Brain microvascular endothelial cell (primary cell): Measurements from ENCODE around the gene PPIL6.

Experiments
- DNase-seq: peaks from one replicate; pipeline ENCODE4 v3.0.0-alpha.2; 2020
- H3K27ac ChIP-seq: fragments of 250-450 bp; sonication (Bioruptor Pico); 2 replicates; pipeline ENCODE4 v1.5.1; 2020; ENCODE audit warnings: mild to moderate bottlenecking, moderate library complexity
- H3K27me3 ChIP-seq: fragments of 250-450 bp; sonication (Bioruptor Pico); replicated peaks from 2 replicates; pipeline ENCODE4 v1.5.1; 2020; ENCODE audit warnings: mild to moderate bottlenecking
- H3K36me3 ChIP-seq: fragments of 250-450 bp; sonication (Bioruptor Pico); replicated peaks from 2 replicates; pipeline ENCODE4 v1.5.1; 2020; ENCODE audit warnings: mild to moderate bottlenecking
- H3K4me3 ChIP-seq: 2 replicates; pipeline ENCODE4 v1.5.1; 2011; ENCODE audit warnings: low read depth, mild to moderate bottlenecking, control low read depth, low read length, moderate library complexity
- in situ Hi-C: cut with HindIII; loops from 2 replicates; pipeline ENCODE4 v1.10.0; 2017; ENCODE audit warnings: low sequenced_read_pairs, low pct_ligation_motif_present
- TF ChIP-seq, protein P1 (sequence below): IDR thresholded peaks from 2 replicates; pipeline ENCODE4 v1.5.1; 2011; ENCODE audit warnings: low read depth, mild to moderate bottlenecking, moderate library complexity, low read length, control low read depth, inconsistent platforms; ENCODE audit errors: missing control alignments

Gene PPIL6

DNA sequence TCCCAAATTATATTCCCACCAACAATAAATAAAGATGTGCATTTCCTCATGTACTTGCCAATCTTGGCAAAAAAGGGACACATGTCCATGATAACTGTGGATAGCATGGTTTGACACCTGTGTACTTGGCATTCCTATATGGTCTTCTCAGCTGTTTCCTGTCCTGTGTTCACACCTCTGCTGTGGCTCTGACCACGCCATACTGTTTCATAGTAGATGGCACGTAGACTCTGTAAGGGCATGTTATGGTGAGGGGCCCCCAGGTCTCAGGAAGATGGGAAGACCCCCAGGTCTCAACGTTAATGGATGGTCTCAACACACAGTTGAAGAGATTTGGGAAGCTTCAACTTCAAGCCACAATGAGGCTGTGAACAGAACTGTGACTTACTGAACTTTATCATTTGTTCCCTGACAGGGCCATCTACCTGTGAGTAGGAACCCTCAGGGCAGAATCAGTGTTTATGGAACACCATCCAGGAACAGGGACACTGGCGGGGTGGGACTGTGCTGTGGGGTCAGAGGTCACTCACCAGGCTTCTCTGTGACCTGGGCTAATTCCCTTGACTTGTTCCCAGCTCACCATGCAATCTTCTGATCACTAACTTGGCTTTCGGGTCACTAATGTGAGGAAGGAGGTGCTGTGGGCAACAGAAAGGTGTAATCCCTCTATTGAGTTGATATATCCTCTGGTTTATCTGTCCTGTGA, 30.8 kb upstream of the PPIL6 start:
- no peak for DNase-seq
- in situ Hi-C loops, result no loop called here
- Histone ChIP-seq H3K27ac (no peak overlapping the region), H3K4me3 (no peak overlapping the region), H3K27me3 (no peaks in the 10 kb centered on the region), H3K36me3 (peaks cover 42% of the 10 kb centered on the region)
- TF ChIP-seq, protein P1, sequence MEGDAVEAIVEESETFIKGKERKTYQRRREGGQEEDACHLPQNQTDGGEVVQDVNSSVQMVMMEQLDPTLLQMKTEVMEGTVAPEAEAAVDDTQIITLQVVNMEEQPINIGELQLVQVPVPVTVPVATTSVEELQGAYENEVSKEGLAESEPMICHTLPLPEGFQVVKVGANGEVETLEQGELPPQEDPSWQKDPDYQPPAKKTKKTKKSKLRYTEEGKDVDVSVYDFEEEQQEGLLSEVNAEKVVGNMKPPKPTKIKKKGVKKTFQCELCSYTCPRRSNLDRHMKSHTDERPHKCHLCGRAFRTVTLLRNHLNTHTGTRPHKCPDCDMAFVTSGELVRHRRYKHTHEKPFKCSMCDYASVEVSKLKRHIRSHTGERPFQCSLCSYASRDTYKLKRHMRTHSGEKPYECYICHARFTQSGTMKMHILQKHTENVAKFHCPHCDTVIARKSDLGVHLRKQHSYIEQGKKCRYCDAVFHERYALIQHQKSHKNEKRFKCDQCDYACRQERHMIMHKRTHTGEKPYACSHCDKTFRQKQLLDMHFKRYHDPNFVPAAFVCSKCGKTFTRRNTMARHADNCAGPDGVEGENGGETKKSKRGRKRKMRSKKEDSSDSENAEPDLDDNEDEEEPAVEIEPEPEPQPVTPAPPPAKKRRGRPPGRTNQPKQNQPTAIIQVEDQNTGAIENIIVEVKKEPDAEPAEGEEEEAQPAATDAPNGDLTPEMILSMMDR, result no peak

DNA sequence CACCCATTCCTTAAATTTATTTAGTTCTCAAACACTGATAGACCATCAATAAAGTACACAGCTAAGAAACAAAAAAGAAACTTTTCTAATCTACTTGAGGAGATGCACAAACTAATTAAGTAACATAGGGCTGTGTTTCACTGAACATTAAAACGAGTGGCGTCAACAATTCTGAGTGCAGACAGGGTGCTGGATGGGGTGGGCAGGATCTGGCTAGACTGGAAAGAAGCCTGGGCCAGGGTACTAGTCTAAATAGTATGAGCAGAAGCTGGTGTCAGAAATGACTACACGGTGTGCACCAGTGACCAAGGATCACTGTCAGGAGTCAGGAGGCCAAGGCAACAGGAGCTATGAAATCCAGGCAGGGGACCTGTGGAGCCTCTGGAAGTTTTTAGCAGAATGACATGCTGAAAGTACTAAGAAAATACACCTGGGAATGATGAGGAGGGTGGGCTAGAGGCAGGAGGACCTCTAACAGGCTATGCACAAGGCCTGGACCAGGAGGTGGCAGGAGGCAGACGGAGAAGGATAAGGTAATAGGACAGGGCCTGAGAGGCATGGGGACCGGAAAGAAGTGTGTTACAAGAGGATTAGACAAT, 29.3 kb upstream of the PPIL6 start:
- no peak for DNase-seq
- Histone ChIP-seq H3K36me3 (peaks cover 42% of the 10 kb centered on the region), H3K27ac (no peak overlapping the region), H3K4me3 (no peak overlapping the region), H3K27me3 (no peaks in the 10 kb centered on the region)
- in situ Hi-C loops, result no loop called here
- TF ChIP-seq, protein P1, result no peak

DNA sequence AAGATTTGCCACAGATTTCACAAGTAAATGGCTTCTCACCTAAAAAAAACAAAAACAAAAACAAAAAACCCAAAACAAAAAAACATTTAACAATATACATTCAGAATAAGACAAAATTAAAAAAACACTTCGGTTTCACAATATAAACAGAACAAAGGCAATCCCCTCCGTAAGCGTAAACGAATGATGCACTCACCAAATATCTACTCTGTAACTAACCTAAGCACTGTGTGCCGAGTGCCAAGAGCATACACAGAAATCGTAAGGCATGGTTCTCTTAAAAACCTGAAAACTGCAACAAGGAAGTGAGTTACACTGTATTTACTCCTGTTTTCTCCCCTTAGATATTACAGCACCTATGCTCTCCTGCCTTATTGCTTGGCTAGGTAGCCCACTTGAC, 27.3 kb upstream of the PPIL6 start:
- no peak overlapping the region for H3K27ac ChIP-seq
- no peaks in the 10 kb centered on the region for H3K27me3 ChIP-seq
- in situ Hi-C loops, result no loop called here
- TF ChIP-seq, protein P1, result no peak
- no peak overlapping the region for H3K4me3 ChIP-seq
- DNase-seq, result no peak
- peaks cover 47% of the 10 kb centered on the region for H3K36me3 ChIP-seq

- DNase-seq, result no peak
- Histone ChIP-seq H3K36me3 (peaks cover 36% of the 10 kb centered on the region), H3K27ac (no peak overlapping the region), H3K27me3 (no peaks in the 10 kb centered on the region), H3K4me3 (no peak overlapping the region)
- TF ChIP-seq, protein P1, result no peak
- in situ Hi-C loops, result no loop called here
These were observed 25.9 kb upstream of the PPIL6 start for GRCh38 chr6:109466212-109466923.

DNA sequence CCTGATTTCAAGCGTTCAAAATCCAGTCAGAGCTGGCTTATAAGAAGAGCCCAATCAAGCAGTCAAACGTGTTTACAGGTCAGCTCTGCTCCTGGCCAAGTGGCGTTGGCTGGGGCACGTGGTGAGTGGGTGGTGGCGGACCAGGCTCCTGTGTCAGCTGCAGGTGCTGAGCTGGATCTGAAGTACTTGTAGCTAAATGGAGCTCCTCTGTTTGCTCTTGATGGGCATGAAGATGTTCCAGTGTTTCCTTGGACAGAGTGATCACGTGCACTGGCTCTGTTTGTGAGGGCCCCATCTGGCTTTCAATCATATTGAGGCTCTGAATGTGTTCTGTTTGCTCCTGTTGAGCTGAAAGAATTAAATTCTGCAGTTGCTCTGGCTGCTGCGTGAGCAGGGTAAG, 25.3 kb upstream of the PPIL6 start:
- peaks cover 36% of the 10 kb centered on the region for H3K36me3 ChIP-seq
- in situ Hi-C loops, result no loop called here
- H3K27ac ChIP-seq, result no peak overlapping the region
- TF ChIP-seq, protein P1, result no peak
- DNase-seq, result no peak
- H3K27me3 ChIP-seq, result no peaks in the 10 kb centered on the region
- H3K4me3 ChIP-seq, result no peak overlapping the region
